PFSK-1 (cell line): ENCODE measurements around the gene FUT1.

ENCODE experiments used
- FOXP2 ChIP-seq: optimal IDR thresholded peaks from 2 replicates; pipeline ENCODE3; 2011; ENCODE audit warnings: borderline replicate concordance, control low read depth, inconsistent platforms; ENCODE audit not compliant: insufficient read depth; ENCODE audit errors: extremely low read length, extremely low read depth
- POLR2AphosphoS5 ChIP-seq: IDR thresholded peaks from 2 replicates; pipeline ENCODE4 v1.6.1; 2012; ENCODE audit warnings: low read depth, mild to moderate bottlenecking, control low read depth, low read length, moderate library complexity
- SIN3A ChIP-seq: IDR thresholded peaks from 2 replicates; pipeline ENCODE4 v1.6.1; 2012; ENCODE audit warnings: mild to moderate bottlenecking, low read length, moderate library complexity, borderline replicate concordance; ENCODE audit not compliant: insufficient read depth
- TAF1 ChIP-seq: IDR thresholded peaks from 2 replicates; pipeline ENCODE4 v1.6.1; 2012; ENCODE audit warnings: low read length, control low read depth, borderline replicate concordance; ENCODE audit not compliant: insufficient read depth

- TF ChIP-seq TAF1 (no peak), POLR2AphosphoS5 (no peak), SIN3A (no peak), FOXP2 (no peak)
These were observed 36.7 kb downstream of the FUT1 start for GRCh38 chr19:48715681-48716171.
